OCI-LY7 (cell line): ENCODE measurements around the gene TNFRSF12A. TPM values are rescaled to one million over a fixed set of nuclear protein-coding genes. Genes with fewer than 3 reads are reported as not detected.

Experiments used
- BruUV-seq: library from RNA; stranded (reverse); fragments of 400-500 nt; replicated peaks from 2 replicates; lab custom pipeline; 2021; lab: Mats Ljungman, UMichigan
- CTCF ChIA-PET: fragments of 300-600 bp; sonication (Branson Sonifier 250); formaldehyde crosslinking; loops from one replicate; lab custom pipeline; 2022; ENCODE audit warnings: antibody characterized with exemption; ENCODE audit not compliant: unreplicated experiment; lab: Charles Lee
- POLR2A ChIA-PET: fragments of 300-600 bp; sonication (Branson Sonifier 250); formaldehyde crosslinking; loops from one replicate; lab custom pipeline; 2022; ENCODE audit warnings: antibody characterized with exemption; lab: Charles Lee
- DNase-seq: peaks from one replicate; pipeline ENCODE4 v3.0.0-alpha.2; 2015; ENCODE audit warnings: low spot score
- H2AFZ ChIP-seq: fragments of 200-600 bp; sonication (generic), shearing (Covaris generic); 2 replicates; pipeline ENCODE4 v1.6.1; 2014; ENCODE audit warnings: mild to moderate bottlenecking, antibody characterized with exemption, low read length, moderate library complexity
- H3K27ac ChIP-seq: fragments of 200-600 bp; sonication (generic); 2 replicates; pipeline ENCODE4 v1.5.1; 2014; ENCODE audit warnings: mixed run types, low read depth, mild to moderate bottlenecking, moderate library complexity, low read length, inconsistent platforms; ENCODE audit not compliant: poor library complexity, severe bottlenecking
- H3K36me3 ChIP-seq: fragments of 200-600 bp; sonication (generic); 2 replicates; pipeline ENCODE4 v1.6.1; 2014; ENCODE audit warnings: mild to moderate bottlenecking, antibody characterized with exemption, low read length, moderate library complexity, mixed read lengths; ENCODE audit not compliant: insufficient read depth
- H3K4me1 ChIP-seq: fragments of 200-600 bp; sonication (generic); 2 replicates; pipeline ENCODE4 v1.5.1; 2014; ENCODE audit warnings: mild to moderate bottlenecking, low read length; ENCODE audit not compliant: insufficient read depth, poor library complexity, severe bottlenecking
- H3K4me2 ChIP-seq: fragments of 200-600 bp; sonication (generic); 2 replicates; pipeline ENCODE4 v1.6.1; 2014; ENCODE audit warnings: mild to moderate bottlenecking, low read length
- H3K4me3 ChIP-seq: fragments of 200-600 bp; sonication (generic); 2 replicates; pipeline ENCODE4 v1.5.1; 2014; ENCODE audit warnings: mild to moderate bottlenecking, low read depth, low read length; ENCODE audit not compliant: poor library complexity, severe bottlenecking
- H3K79me2 ChIP-seq: fragments of 200-600 bp; sonication (generic); 2 replicates; pipeline ENCODE4 v1.6.1; 2016; ENCODE audit warnings: low read depth, mild to moderate bottlenecking, low read length, moderate library complexity, mixed read lengths; ENCODE audit not compliant: insufficient read depth
- H3K9me2 ChIP-seq: fragments of 200-600 bp; sonication (generic); 2 replicates; pipeline ENCODE4 v1.6.1; 2016; ENCODE audit warnings: mild to moderate bottlenecking, low read length, mixed read lengths; ENCODE audit not compliant: insufficient read depth
- H3K9me3 ChIP-seq: fragments of 200-600 bp; sonication (generic); 2 replicates; pipeline ENCODE4 v1.6.1; 2014; ENCODE audit warnings: mild to moderate bottlenecking, mixed run types, low read length, mixed read lengths
- H4K20me1 ChIP-seq: fragments of 200-600 bp; sonication (generic); 2 replicates; pipeline ENCODE4 v1.6.1; 2014; ENCODE audit warnings: mild to moderate bottlenecking, antibody characterized with exemption, low read length, moderate library complexity, mixed read lengths; ENCODE audit not compliant: insufficient read depth
- EZH2phosphoT487 ChIP-seq: fragments of 200-600 bp; sonication (generic); IDR thresholded peaks from 2 replicates; pipeline ENCODE4 v1.6.1; 2018; ENCODE audit warnings: low read depth, borderline replicate concordance, mild to moderate bottlenecking, mixed run types, antibody characterized with exemption, low read length, moderate library complexity, mixed read lengths
- intact Hi-C: fragments of 100-400 bp; cut with micrococcal nuclease; formaldehyde crosslinking; loops from one replicate; pipeline ENCODE4 v1.10.0; 2022; ENCODE audit not compliant: unreplicated experiment
- total RNA-seq, 2 experiments: library from RNA; depleted of rRNA in 1 of 2; stranded (reverse); fragments of >200 nt in 1 of 2; shearing (Covaris generic) in 1 of 2; gene quantifications; 2 replicates each; pipeline ENCODE4 v1.2.3, GENCODE V29; 2014 to 2022
- TF ChIP-seq, protein P1 (sequence below): fragments of 200-600 bp; sonication (generic); conservative IDR thresholded peaks from 2 replicates; pipeline ENCODE4 v1.5.1; 2014; ENCODE audit warnings: mild to moderate bottlenecking, antibody characterized with exemption, low read length, moderate library complexity, mixed read lengths

Gene TNFRSF12A
- total RNA-seq, 2 experiments from 2014 or later: 1.9 to 4.9 TPM

DNA sequence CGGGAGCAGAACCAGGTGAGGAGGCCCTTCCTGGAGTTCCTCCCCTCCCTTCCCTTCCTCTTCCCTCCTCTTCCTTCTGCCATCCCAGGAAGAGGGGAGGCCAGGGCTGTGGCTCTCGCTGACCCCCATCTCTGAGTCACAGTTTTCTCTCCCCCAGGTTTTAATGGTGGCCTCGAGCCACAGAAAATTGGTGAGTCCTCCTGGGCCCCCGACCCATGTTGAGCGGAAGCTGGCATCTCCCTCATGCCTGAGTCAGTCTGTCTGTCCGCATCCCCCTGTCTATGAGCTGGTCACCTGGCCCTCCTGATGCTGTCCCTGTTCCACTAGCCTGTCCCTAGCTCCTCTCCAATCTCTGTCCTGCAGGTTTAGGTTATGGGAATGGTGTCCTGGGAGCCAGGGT, 20.2 kb upstream of the TNFRSF12A start:
- H2AFZ ChIP-seq: no peak overlapping the region
- H4K20me1 ChIP-seq: no peaks in the 10 kb centered on the region
- no peak overlapping the region for H3K4me2 ChIP-seq
- BruUV-seq: no TSS peak
- H3K9me2 ChIP-seq: no peaks in the 10 kb centered on the region
- H3K4me3 ChIP-seq: no peak overlapping the region
- POLR2A ChIA-PET: no interaction called here
- no peaks in the 10 kb centered on the region for H3K9me3 ChIP-seq
- H3K27ac ChIP-seq: no peak overlapping the region
- TF ChIP-seq, protein P1, sequence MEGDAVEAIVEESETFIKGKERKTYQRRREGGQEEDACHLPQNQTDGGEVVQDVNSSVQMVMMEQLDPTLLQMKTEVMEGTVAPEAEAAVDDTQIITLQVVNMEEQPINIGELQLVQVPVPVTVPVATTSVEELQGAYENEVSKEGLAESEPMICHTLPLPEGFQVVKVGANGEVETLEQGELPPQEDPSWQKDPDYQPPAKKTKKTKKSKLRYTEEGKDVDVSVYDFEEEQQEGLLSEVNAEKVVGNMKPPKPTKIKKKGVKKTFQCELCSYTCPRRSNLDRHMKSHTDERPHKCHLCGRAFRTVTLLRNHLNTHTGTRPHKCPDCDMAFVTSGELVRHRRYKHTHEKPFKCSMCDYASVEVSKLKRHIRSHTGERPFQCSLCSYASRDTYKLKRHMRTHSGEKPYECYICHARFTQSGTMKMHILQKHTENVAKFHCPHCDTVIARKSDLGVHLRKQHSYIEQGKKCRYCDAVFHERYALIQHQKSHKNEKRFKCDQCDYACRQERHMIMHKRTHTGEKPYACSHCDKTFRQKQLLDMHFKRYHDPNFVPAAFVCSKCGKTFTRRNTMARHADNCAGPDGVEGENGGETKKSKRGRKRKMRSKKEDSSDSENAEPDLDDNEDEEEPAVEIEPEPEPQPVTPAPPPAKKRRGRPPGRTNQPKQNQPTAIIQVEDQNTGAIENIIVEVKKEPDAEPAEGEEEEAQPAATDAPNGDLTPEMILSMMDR: no peak
- no peak for TF ChIP-seq EZH2phosphoT487
- intact Hi-C loops: no loop called here
- no peaks in the 10 kb centered on the region for H3K36me3 ChIP-seq
- CTCF ChIA-PET: no interaction called here
- H3K79me2 ChIP-seq: no peaks in the 10 kb centered on the region
- peaks cover 3% of the 10 kb centered on the region for H3K4me1 ChIP-seq
- no peak for DNase-seq

DNA sequence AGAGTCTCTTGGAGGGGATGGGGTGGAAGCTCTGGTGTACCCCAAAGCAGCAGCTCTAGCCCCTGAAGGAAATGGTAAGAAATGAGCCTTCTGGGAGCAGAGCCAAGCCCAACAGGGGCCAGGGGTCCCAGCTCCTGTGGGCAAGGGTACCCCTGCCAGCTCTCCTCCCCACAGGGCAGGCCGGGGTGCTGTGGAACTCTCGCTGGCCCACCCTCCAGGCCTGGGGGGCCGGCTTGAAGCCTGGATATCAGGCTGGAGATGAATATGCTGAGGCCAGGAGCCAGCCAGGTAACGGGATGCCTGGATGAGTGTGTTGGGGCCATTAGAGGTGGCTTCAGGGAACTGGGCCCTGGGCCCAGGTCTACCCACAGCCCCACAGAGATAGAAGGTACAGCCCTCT, 19.6 kb upstream of the TNFRSF12A start:
- H3K9me2 ChIP-seq: no peaks in the 10 kb centered on the region
- H3K4me1 ChIP-seq: peaks cover 4% of the 10 kb centered on the region
- no peak overlapping the region for H3K4me3 ChIP-seq
- BruUV-seq: no TSS peak
- no peaks in the 10 kb centered on the region for H3K79me2 ChIP-seq
- H2AFZ ChIP-seq: no peak overlapping the region
- H3K36me3 ChIP-seq: no peaks in the 10 kb centered on the region
- POLR2A ChIA-PET: no interaction called here
- H4K20me1 ChIP-seq: no peaks in the 10 kb centered on the region
- TF ChIP-seq EZH2phosphoT487: no peak
- TF ChIP-seq, protein P1: no peak
- intact Hi-C loops: no loop called here
- CTCF ChIA-PET: no interaction called here
- no peak overlapping the region for H3K27ac ChIP-seq
- H3K9me3 ChIP-seq: no peaks in the 10 kb centered on the region
- H3K4me2 ChIP-seq: no peak overlapping the region
- DNase-seq: no peak

DNA sequence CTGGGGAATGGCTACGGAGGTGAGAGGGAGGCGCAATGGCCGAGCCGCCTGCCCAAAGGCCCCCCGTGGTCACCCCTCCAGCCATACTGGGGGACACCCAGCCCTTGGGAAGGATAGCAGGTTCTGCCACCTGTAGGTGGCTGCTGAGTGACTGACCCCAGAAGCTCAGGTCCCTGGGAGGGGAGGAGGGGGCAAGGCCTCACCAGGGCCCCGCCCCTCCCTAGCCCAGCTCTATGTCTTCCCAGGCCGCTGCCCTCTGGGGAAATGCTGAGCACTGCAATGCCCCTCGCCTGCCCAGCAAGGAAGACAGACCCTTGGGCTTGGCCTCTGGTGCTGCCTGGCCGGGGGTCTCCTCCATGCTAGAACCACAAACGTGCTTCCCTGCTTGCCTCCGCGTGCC, 18.9 kb upstream of the TNFRSF12A start:
- TF ChIP-seq, protein P1: no peak
- no peak for TF ChIP-seq EZH2phosphoT487

More for the DNA sequence above, 18.9 kb upstream of the TNFRSF12A start:
- no TSS peak for BruUV-seq
- H3K36me3 ChIP-seq: no peaks in the 10 kb centered on the region
- DNase-seq: no peak
- H3K4me1 ChIP-seq: peaks cover 4% of the 10 kb centered on the region
- no peak overlapping the region for H3K4me2 ChIP-seq
- H3K79me2 ChIP-seq: no peaks in the 10 kb centered on the region
- ChIA-PET CTCF (no interaction called here), POLR2A (no interaction called here)
- no peaks in the 10 kb centered on the region for H3K9me3 ChIP-seq
- intact Hi-C loops: no loop called here
- no peak overlapping the region for H3K27ac ChIP-seq
- H3K4me3 ChIP-seq: no peak overlapping the region
- H4K20me1 ChIP-seq: no peaks in the 10 kb centered on the region
- no peaks in the 10 kb centered on the region for H3K9me2 ChIP-seq
- H2AFZ ChIP-seq: no peak overlapping the region
